ENCODE measurements around the gene SCGB2A2. TPM values are rescaled to one million over a fixed set of nuclear protein-coding genes. Genes with fewer than 3 reads are reported as not detected.

SCGB2A2 gene
- total RNA-seq, 1 experiment from 2014 or later: not detected

GRCh38 chr11:62273284-62273683, 3.3 kb downstream of the SCGB2A2 start:
- Histone ChIP-seq H3K27me3 (ENCODE audit: insufficient read depth, low read depth) (peaks cover 75% of the 10 kb centered on the region), H3K27ac (no peak overlapping the region), H3K9me2 (ENCODE audit: insufficient read depth) (no peaks in the 10 kb centered on the region), H2AFZ (no peak overlapping the region), H3F3A (ENCODE audit: insufficient read depth, low read depth) (no peaks in the 10 kb centered on the region), H3K4me1 (replicated peaks; ENCODE audit: insufficient read depth) (no peaks in the 10 kb centered on the region), H3K4me3 (no peak overlapping the region), H4K20me1 (ENCODE audit: insufficient read depth) (no peaks in the 10 kb centered on the region), H3K79me2 (ENCODE audit: low read depth) (no peaks in the 10 kb centered on the region), H3K4me2 (no peak overlapping the region), H3K9me3 (ENCODE audit: insufficient read depth, low read depth) (no peaks in the 10 kb centered on the region), H3K36me3 (ENCODE audit: low read depth) (no peaks in the 10 kb centered on the region)
- intact Hi-C loops (cut with micrococcal nuclease; ENCODE audit: unreplicated experiment): no loop called here
- no TSS peak for BruUV-seq (replicated peaks)
- CTCF ChIA-PET: no interaction called here
- TF ChIP-seq CTCF (conservative IDR thresholded peaks at IDR 0.05) (no peak), EZH2 (IDR thresholded peaks at IDR 0.05; ENCODE audit: low read depth) (no peak)
- DNase-seq: no peak
- POLR2A ChIA-PET (ENCODE audit: unreplicated experiment): no interaction called here

GRCh38 chr11:62273789-62274275, 3.9 kb downstream of the SCGB2A2 start:
- POLR2A ChIA-PET (ENCODE audit: unreplicated experiment): no interaction called here
- no peaks in the 10 kb centered on the region for H3K36me3 ChIP-seq (ENCODE audit: low read depth)
- no TSS peak for BruUV-seq (replicated peaks)
- H4K20me1 ChIP-seq (ENCODE audit: insufficient read depth): no peaks in the 10 kb centered on the region
- no peak for DNase-seq
- H3F3A ChIP-seq (ENCODE audit: insufficient read depth, low read depth): no peaks in the 10 kb centered on the region
- no peak overlapping the region for H3K27ac ChIP-seq
- no peaks in the 10 kb centered on the region for H3K9me3 ChIP-seq (ENCODE audit: insufficient read depth, low read depth)
- H3K9me2 ChIP-seq (ENCODE audit: insufficient read depth): no peaks in the 10 kb centered on the region
- no peak overlapping the region for H3K4me3 ChIP-seq
- intact Hi-C loops (cut with micrococcal nuclease; ENCODE audit: unreplicated experiment): no loop called here
- CTCF ChIA-PET: no interaction called here
- H3K79me2 ChIP-seq (ENCODE audit: low read depth): no peaks in the 10 kb centered on the region
- no peaks in the 10 kb centered on the region for H3K4me1 ChIP-seq (replicated peaks; ENCODE audit: insufficient read depth)
- no peak for TF ChIP-seq EZH2 (IDR thresholded peaks at IDR 0.05; ENCODE audit: low read depth)
- TF ChIP-seq CTCF (conservative IDR thresholded peaks at IDR 0.05): no peak
- H3K4me2 ChIP-seq: no peak overlapping the region
- H2AFZ ChIP-seq: no peak overlapping the region
- H3K27me3 ChIP-seq (ENCODE audit: insufficient read depth, low read depth): peaks cover 70% of the 10 kb centered on the region

GRCh38 chr11:62280452-62280851, 10.5 kb downstream of the SCGB2A2 start:
- no peaks in the 10 kb centered on the region for H3K36me3 ChIP-seq (ENCODE audit: low read depth)
- TF ChIP-seq EZH2 (IDR thresholded peaks at IDR 0.05; ENCODE audit: low read depth) (no peak), CTCF (conservative IDR thresholded peaks at IDR 0.05) (no peak)
- H3F3A ChIP-seq (ENCODE audit: insufficient read depth, low read depth): no peaks in the 10 kb centered on the region
- DNase-seq: no peak
- H3K4me3 ChIP-seq: no peak overlapping the region
- H3K27me3 ChIP-seq (ENCODE audit: insufficient read depth, low read depth): peaks cover 14% of the 10 kb centered on the region; the same call in 1 of the 2 replicates
- intact Hi-C loops (cut with micrococcal nuclease; ENCODE audit: unreplicated experiment): no loop called here
- no peak overlapping the region for H3K27ac ChIP-seq
- H3K9me3 ChIP-seq (ENCODE audit: insufficient read depth, low read depth): 0 out of 2 replicates have a peak, but pooled peaks cover 6% of the 10 kb centered on the region
- no peaks in the 10 kb centered on the region for H4K20me1 ChIP-seq (ENCODE audit: insufficient read depth)
- no TSS peak for BruUV-seq (replicated peaks)
- H3K79me2 ChIP-seq (ENCODE audit: low read depth): no peaks in the 10 kb centered on the region
- POLR2A ChIA-PET (ENCODE audit: unreplicated experiment): no interaction called here
- CTCF ChIA-PET: no interaction called here
- H2AFZ ChIP-seq: no peak overlapping the region
- no peaks in the 10 kb centered on the region for H3K9me2 ChIP-seq (ENCODE audit: insufficient read depth)
- no peaks in the 10 kb centered on the region for H3K4me1 ChIP-seq (replicated peaks; ENCODE audit: insufficient read depth)
- H3K4me2 ChIP-seq: no peak overlapping the region

All from PC-9 (cell line).